ENCODE measurements around the gene KAT2B.

The KAT2B gene

GRCh38 chr3:20154078-20154477, 113.8 kb downstream of the KAT2B start:
- DNase-seq, result no peak

DNA sequence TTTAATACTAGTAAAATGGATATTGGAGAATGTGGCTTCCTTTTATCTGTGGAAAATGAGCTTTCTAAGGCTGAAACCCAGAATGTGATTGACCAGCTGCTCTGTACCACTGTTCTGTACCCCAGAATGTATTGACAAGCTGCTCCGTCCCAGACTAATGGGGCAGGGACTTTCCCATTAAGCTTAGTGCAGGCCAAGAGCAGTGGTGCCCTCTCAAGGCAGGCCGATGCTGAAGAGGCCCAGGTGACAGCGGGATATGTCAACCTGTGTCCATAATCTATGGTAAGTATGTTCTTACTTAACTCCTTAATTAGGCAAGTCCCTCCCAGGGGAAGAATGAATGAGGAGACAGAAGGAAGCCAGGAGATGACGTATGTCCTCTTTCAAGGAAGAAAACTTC, 114.7 kb downstream of the KAT2B start:
- no peak for DNase-seq

GRCh38 chr3:20160230-20160629, 120.0 kb downstream of the KAT2B start:
- peak in 1 of 6 experiments; percentile 16 for DNase-seq

GRCh38 chr3:20161714-20162113, 121.5 kb downstream of the KAT2B start:
- no peak for DNase-seq

DNA sequence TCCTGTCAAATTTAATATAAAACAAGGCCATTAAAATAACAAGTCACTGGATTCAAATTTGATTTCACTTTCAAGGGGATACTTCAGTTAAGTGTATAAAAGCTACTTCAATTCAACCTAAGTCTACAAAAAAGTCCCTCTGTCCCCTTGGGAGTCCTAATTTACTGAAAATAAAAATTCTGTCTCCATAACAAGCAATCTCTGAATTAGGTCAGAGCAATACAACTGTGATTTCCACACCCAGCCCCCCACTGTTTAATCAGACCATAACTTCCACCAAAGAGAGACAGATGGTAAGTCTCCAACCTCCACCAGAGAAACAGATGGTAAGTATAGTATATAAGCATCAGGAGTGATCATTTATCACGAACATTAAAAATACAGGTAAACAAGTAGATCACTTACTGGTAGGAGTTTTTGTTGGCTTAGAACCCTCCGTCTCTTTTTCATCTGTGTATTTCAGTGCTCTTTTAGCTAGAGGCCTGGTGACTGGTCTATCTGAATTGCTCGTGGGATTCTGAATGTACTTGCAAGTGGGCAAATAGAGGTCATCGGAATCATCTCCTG, 133.7 kb downstream of the KAT2B start:
- no peak for DNase-seq

DNA sequence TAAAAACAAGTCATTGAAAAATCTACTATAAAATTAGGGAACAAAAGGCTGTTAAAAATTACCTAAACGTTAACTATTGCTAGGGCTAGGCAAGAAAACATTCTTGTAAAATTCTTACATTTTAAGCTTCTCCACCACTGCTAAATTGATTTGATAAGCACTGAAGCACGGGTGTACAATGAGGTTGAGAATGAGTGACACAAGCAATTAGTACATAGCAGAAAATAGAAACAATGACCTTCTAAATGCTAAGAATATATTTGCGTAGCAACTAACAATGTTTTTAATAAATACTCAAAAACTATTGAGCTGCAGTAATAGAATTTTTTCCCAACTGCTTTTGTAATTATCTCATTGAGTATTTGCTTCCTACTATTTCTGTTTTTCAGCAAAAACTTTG, 141.0 kb downstream of the KAT2B start:
- DNase-seq, result no peak

DNA sequence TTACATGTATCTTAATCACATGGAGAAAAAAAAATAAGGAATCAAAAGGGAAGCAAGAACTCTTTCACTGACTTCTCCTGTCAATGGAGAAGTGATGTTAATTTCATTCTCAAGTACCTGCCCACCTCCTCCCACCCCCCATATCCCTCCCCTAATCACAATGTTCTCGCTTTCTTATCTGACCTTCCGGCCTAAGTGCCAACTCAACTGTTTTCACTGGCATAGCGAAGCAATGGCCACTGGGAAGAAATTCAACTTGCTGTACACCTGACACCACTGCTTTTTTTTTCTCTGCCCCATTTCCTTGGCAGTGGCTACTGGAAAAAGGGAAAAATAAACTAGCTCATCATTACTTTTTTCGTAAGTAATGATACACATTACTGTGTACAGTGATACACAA, 142.0 kb downstream of the KAT2B start:
- DNase-seq, result no peak

DNA sequence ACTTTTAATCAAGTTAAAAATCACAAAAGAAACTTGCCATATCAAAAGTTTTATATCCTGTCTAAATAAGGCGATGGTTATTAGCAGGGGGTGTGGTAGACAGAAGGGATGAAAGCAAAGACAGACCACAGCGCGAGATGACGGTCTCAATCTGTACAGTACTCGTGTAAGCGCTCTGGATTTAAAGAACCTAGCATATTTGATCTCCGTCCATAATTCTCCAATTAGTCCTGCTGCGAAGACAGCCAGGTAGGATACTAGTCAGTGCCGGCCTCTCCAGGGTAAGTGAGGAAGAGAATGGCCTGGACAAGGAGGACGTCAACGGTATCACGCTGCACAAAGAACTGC, 145.1 kb downstream of the KAT2B start:
- peak in 1 of 6 experiments; percentile 16 for DNase-seq

GRCh38 chr3:20185679-20186599, 145.7 kb downstream of the KAT2B start, which contains the start of gene SGO1:
Gene SGO1 (minus strand): TSS chr3:20186206. CDS start chr3:20184027, 2,179 bp downstream.
- peak; percentile 98 to 99 (median 99) for DNase-seq

GRCh38 chr3:20186600-20187004, 146.4 kb downstream of the KAT2B start:
- no peak for DNase-seq

- DNase-seq, result no peak
Measured at GRCh38 chr3:20190991-20191390, 150.7 kb downstream of the KAT2B start.

DNA sequence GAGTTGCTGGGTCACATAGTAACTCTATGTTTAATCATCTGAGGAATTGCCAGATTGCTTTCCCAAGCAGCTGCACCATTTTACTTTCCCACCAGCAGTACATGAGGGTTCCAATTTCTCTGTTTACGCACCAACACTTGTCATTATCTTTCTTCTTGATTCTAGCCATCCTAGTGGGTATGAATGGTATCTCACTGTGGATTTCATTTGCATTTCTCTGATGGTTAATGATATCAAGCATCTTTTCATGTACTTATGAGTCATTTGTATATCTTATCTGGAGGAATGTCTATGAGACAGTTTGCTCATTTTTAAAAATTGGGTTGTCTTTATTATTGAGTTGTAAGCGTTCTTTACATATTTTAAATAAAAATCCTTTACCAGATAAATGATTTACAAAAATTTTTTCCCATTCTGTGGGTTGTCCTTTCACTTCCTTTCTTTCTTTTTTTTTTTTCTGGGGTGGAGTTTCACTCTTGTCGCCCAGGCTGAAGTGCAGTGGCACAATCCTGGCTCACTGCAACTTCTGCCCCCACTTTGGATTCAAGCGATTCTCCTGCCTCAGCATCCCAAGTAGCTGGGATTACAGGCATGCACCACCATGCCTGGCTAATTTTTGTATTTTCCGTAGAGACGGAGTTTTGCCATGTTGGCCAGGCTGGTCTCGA, 154.7 kb downstream of the KAT2B start:
- DNase-seq, result no peak

- no peak for DNase-seq
Measured at GRCh38 chr3:20197775-20198174, 157.5 kb downstream of the KAT2B start.

- no peak for DNase-seq
Measured at GRCh38 chr3:20201143-20201542, 160.9 kb downstream of the KAT2B start.

All from stimulated activated naive CD4-positive, alpha-beta T cell (primary cell).